HG03460 (cell line): Measurements from ENCODE around the gene HOXB9.

Source experiments
- ATAC-seq: cut with Tn5 transposase; IDR thresholded peaks from one replicate; pipeline ENCODE4 v1.9.1; 2021; ENCODE audit not compliant: unreplicated experiment

Gene HOXB9

DNA sequence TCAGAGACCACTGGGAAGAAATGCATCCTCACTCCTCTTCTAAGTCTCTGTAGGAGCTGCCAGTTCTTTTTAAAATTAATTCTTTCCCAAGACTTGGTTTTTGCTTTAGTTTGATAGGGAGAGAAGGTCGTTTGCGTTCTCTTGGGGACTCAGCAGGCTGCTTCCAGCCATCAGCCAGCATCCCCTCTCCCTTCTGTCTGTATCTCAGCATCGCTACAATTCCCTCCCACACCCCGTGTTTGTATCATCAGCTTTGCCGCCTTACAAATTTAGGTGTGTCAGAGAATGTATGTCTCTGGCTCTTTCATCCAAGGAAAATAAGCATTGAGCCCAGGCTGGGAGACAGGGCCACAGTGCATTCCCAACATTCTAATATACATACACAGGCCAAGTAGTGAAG is 26.8 kb downstream of the HOXB9 start:
- ATAC-seq: no peak

DNA sequence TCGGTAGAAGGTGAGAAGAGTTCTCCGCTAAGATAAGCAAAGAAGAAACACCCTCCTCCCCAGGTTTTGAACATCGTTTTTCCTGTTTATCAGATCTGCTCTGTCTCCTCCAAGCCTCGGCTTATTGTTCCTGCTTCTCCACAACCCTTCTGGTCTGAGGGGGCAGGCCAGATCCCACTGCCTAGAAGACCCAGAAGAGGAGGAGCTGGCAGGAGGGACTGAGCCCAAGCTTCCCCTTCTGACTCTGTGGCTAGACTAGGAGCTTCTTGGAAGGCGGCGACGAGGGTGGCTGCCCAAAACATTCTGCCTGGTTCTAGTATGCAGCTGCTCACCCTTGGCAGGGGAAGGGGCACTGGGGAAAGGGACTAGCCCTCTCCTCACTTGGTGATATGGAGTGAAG is 27.4 kb downstream of the HOXB9 start:
- ATAC-seq: no peak

DNA sequence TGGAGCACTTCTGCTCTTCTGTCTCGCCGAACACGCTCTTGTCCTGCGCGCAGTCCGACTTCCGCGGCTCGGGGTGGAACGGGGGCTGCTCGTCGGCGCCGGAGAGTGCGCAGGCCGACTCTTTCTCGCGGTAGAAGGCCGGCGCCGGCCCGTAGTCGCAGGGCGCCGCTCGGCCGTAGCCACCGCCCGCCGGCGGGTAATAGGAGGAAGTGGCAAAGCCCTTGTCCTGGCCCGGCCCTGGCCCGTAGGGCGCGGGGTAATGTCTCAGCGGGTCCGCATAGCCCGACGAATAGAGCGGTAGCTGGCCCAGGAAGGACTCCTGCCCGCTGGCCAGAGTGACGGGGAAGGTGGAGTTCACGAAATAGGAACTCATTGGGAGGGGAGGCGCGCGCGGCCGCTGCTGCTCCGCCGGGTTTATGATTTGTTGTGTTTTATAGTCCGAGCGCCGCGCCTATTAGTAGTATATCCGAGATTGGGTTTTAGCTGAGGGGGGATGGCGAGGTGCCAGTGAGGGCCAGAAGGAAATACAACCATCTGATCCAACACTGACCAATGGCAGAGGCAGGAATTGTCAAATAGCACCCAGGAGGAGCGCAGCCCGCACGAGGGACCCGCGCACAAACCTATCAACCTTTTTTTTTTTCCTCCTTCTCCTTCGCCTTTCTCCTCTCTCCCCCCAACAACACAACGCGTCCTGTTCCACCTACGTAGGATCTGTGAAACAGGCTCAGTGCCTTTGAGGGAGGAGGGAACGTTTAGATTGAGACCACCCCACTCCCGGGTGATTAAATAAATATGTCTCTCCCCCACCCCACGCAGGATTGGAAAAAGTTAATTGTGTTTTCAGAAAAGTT is 28.2 kb downstream of the HOXB9 start:
- no peak for ATAC-seq

DNA sequence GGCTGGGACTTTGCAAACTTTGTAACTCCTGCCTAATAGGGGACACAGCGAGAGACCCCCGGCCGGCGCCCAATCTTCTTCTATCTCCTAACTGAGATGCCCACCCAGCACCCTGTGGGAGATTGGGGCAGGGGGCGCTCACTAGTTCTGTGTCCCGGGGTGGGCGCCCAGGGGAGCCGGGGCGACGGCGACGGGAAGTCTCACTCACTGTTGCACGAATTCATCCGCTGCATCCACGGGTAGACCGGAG is 28.7 kb downstream of the HOXB9 start:
- ATAC-seq: no peak

DNA sequence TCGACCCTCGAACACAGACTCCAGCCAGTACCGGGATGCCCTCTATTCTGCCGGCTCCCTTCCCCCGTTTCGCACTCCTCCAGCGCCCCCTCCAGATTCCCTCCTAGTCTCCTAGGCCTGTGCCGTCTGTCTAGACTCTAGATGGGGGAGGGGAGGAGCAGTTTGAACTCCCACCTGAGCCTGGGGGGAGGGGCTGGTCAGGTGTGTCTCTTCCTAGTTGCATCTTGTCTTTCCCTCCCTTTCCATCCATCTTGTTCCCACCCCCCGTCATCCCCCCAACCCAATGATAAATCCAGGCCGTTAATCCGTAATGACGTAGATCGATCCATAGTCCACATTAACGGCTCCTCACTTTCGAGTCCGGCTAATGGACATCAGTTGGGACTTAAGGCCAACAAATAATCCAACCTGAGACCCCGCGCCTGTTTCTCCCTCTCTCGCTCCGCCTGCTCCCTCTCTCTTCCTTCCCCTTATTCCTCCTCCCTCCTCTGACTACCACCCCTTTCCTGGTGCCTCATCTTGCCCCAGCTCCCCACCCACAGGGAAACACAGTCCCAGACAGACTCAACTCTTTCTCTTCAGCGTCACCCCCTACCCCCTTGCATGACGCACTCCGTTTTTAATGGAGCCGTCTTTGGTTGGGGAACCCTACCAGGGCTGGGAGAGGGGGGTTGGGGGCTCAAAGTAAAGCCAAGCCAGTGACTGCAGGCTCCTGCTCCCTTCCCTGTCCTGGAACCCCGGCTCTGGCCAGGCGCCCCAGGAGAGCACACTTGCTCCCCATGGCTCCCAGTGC is 29.2 kb downstream of the HOXB9 start:
- ATAC-seq: no peak

DNA sequence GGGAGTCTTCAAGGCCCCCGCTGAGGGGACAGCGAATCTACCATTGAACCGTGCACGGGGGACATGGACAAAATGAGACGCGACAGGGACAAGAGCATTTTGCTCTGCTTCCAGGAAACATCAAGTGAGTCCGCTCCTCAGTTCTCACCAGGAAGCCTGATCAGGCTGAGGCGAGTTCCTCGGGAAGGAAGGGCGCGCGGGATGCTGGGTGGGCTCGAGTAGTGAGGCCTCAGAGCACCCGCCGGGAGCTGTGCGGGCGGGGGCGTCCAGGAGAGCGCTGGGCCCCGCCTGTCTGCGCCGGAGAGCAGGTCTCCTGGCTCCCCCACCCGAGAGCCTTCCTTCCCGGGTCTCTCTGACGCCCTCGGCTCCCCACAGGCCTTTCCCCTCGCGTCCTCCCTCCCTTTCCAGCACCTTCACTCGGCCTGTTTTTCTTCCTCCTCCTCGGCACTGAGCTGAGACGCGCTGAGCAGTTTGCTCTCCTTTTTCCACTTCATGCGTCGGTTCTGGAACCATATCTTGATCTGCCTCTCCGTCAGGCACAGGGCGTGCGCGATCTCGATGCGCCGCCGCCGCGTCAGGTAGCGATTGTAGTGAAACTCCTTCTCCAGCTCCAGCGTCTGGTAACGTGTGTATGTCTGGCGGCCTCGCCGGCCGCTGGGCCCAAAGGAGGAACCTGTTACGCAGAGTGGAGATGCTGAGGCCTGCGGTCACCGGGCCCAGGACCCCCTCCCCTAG is 30.0 kb downstream of the HOXB9 start:
- ATAC-seq: no peak

DNA sequence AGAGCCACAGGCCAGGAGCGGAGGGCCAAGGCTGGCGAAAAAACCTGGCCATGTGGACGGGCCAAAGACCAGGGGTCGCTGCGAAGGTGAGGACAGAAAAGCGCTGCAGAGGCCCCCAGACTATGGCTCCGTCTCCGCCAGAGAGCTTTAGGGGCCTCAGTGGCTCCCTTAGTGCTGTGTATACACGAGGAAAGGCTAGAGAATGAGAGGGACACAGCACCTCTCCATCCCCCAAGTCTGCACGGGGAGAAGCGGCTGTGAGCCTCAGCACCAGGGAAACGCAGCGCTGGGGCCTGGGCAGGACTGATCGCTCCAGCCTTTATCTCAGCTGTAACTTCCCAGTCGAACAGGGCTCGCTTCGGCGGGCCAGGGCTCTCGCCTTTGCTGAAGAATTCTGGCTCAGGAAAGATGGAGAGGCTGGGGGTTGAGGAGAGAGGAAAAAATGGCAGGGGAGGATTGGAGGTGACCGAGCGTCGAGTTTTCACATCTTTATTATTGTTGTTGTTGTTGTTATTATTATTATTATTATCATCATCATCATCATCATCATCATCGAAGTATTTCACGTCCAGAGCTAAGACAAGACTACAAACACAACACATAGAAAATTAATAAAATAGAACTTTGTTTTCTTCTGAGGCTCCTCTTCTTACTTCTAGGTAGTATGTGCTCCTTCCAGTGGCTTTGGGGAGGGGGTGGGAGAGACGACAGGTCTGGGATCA is 30.7 kb downstream of the HOXB9 start:
- no peak for ATAC-seq

DNA sequence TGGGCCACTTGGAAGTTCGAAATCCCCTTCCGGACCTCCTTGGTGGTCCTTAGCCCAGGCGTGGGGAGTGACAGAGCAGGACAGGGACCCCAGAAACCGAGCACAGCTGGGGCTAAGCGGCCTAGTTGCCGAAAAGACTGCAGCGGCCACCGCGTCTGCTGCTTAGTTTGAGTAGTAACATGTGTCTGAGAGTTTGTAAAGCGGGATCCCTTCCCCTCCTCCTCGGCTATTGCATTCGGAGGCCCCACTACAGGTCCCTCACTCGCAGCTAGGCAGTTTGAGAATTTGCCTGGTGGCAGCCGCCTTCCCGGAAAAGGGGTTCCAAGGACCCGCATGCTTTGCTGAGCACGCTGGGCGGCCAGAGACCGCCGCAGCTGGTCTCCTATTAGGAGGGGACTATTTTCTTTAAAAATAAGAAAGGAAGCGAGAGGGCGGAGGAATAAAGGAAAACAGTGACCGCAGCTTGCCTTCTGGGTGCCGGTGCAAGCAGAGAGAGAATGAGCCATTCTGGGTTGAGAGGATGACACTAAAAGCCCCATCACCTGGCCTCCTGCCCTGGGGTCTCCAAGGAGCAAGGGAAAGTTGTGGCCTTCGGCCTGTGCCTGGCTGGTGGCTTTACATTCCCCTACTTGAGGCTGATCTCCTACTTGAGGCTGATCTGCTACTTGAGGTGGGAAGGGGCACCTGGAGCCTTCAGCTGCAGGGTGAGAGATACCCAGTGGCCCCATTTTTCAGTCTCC is 31.4 kb downstream of the HOXB9 start:
- no peak for ATAC-seq

DNA sequence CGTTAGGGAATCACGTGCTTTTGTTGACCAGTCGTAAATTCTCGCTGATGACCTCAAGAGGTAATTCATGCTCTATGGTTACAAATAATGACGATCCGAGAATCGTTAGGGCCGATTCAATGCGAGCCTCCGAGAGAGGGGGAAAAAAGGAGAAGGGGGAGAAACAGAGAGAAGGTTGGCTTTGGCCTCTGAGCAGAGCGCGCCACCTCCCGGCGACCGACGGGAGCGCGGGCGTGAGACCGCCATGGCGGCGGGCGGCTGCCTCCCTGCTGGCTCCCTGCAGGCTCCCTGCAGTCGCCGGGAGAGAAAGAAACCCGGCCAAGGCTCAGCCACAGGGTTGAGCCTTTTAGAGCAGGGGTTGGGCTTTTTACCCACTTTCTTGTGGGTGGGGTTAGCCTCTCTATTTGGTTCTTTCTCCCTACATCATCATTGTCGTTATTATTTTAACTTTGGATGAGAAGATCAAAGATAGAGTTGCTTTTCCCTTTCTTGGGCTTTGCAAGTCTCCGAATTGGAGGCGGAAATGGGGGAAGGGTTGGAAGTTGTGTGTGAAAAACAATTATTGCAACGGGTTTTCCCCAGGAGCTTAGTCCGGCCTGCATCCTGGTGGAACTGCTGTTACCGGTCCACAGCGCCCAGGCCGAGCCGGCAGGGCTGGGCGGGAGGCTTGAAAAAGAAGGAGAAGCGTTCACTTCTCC is 32.2 kb downstream of the HOXB9 start:
- ATAC-seq: no peak

DNA sequence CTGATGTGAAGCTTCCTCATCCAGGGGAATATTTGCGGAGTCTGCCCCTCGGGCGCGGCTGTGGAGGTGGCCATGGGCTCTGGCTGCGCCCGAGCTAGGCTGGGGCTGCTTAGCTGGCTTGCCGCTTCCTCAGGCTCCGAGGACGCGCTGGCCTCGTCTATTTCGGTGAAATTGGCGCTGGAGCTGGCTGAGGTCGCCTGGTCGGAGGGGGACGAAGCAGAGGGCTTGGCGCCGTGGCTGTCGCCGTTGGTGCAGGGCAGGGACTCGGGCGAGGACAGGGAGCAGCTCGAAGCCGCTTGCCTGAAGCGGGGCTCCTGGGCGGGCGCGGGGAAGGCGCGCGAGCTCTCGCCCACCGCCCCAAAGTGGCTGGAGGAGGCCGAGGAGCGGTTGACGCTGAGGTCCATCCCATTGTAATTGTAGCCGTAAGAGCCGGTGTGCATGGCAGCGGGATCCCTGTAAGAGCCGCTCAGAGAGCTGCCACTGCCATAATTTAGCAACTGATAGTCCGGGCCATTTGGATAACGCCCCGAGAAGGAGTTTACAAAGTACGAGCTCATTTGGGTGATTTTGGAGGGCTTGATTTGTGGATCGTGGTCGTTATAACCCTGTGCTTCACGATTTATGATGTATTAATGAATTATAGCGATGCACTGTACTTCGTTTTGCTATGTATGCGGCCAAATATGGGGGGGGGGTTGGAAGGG is 32.9 kb downstream of the HOXB9 start, which contains the start of gene HOXB5:
HOXB5 (minus strand) TSS at position 654 of the 704 bp plus-strand sequence; CDS start at position 557, 97 bp downstream.
- ATAC-seq: no peak

DNA sequence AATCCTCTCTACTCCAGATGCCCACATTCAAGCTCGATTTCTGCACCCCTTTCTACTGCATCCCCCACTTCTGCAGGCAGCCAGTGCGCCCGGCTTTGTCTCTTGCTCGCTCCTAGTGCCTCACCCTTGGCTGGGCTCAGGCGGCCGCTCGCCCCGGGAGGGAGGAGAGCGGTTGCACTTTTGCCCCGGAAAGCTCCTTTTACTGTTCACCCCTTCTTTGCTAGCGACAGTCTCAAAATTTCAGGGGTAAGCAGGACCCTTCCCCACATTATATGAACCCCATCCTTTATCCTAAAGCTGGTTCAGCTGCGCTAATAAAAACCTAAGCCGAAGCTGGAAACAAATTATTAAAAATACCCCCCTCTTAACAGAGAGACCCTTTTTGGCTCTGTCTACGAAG is 33.6 kb downstream of the HOXB9 start:
- ATAC-seq: no peak

DNA sequence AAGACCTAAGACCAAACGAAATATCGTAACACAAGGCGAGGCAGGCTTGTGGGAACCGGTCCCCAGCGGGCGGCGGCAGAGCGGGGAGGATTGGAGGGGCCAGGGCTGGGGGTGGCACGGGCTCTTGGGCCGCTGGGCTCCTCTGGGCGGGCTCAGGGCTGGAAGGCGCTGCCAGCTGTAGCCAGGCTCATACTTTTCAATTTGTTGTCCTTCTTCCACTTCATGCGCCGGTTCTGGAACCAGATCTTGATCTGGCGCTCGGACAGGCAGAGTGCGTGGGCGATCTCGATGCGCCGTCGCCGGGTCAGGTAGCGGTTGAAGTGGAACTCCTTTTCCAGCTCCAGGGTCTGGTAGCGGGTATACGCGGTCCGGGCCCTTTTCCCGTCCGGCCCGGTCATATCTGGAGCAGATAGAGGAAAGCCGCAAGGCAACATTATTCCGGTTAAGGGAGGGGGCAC is 34.1 kb downstream of the HOXB9 start:
- no peak for ATAC-seq

DNA sequence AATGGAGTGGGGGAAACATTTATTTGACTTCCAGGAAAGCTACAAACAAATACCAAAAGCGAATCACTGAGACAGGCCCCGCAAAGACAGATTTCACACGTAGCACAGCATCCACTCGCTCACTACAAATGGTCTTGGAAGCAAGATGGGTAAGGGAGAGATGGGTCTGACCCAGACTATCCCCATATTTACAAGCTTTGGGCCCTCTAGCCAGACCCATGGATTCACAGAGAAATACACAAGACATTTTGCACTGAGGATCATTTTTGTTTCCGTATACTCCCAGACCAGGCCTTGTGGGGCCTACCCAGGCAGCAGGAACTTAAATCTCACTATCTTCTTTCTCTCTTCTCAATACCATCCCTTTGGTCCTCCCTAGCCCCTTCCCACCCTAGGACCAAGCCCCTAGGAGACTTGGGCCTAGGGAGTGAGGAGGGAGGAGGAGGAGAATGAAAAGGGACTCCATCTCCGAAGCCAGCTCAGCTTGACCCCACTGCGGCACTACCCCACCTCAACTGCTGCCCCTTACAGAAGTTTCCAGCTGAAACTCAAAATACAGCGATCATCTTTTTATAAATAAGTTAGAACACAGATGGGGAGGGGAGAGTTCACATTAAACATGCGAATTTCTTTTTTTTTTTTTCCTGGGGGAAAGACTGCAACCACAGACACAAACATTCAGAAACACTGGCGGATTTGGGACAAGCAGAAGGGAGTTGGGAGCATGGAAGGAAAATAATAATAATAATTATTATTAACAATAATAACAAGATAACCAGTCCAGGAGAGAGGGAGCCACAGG is 34.7 kb downstream of the HOXB9 start:
- no peak for ATAC-seq

DNA sequence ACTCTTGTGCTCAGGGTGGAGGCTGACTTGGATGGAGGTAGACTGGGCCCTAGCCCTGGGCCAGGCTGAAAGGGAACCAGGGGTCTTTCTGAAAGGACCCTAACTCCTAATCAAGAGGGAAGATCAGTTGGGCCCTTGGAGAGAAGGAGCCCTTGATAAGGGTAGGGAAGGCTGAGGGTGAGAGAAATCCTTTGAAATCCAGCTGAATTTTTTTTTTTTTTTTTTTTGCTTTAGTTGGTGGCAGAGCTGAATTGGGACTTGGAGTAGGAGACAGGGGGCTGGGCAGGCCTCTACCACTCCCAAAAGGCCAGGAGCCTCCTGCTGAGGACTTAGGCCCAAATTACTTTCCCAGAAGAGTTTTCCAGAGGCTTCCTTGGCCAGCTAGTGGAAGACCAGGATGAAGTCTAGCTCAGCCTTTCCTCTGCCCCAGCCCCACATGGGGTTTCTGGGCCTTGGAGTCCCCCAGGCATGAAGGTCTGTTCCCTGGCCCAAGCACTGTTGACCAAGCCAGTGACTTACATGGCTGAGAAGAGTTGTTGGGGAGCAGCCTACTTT is 35.5 kb downstream of the HOXB9 start:
- ATAC-seq: no peak

DNA sequence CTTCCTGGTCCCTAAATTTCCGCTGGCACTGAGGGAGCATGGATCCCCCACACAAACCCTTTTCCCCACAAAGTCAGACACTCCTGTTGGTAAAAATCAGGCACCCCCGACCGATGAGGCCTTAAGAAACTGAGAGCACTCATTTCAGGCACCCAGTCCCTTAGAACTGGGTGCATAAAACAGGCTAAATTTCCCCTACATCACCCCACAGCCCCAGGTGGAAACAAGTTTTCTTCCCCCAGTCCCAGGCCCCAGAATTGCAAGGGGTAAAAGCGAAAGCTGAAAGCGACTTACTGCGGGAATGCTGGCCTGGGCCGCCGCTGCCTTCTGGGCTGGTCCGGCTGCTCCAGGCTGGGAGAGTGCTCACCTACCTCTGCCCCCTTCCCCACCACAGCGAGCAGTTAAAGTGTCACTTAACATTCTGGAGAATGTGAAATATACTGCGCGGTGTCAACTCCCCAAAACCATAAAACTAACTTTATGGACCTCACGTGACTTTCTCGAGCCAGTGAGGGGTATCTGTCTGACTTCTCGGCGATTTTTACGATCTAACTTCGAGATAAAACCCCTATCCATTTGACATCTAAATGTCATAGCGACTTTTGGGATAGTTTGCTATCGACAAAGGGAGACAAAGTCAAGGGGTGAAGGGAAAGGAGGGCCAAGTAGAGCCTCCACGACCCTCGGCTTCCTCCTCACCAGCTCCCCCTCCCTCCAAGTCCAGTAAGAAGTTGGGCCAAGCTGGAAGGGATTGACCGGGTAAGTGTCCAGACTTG is 36.1 kb downstream of the HOXB9 start, which contains the start of gene HOXB3:
HOXB3 (minus strand) TSS at position 411 of the 776 bp plus-strand sequence. CDS start 37,767 bp downstream, outside the sequence.
- no peak for ATAC-seq

DNA sequence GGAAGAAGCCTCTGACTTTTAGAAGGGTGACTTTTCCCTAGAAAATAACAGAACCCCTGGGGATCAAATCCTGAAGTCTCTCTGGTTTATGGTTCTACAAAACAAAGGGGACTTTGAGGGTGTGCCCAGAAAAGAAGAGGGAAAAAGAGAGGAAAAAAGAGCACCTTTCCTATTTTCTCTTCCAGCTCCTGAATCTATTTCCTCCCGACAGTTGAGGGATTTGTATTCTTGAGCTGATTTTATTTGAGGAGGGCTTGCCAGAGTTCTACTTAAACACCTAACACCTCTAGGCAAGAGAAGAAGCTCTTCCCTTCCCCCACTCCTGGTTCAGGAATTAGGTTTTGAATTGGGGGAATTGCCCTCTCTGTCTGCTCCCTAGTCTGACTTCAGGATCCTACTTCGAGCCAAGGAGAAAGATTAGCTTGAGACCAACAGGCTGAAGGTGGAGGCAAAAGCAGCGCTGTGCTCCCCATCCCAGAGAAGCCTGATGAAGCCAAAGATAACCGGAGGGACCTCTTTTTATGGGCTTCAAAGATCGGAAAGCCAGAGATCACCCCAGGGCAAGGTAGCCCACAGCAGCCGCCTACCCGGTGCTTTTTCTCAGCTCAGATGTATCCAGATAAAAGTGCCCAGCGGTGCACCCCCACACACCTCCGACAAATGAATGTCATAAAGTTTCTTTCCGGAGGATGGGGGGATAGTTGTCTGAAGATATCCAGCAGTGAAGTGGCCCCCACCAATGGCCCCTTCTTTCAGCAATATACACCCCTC is 36.9 kb downstream of the HOXB9 start:
- no peak for ATAC-seq
